ENCODE results near the gene DIP2C.
A peak's percentile ranks its signal among the peaks of the same experiment; 100 is the strongest.

The DIP2C gene

DNA sequence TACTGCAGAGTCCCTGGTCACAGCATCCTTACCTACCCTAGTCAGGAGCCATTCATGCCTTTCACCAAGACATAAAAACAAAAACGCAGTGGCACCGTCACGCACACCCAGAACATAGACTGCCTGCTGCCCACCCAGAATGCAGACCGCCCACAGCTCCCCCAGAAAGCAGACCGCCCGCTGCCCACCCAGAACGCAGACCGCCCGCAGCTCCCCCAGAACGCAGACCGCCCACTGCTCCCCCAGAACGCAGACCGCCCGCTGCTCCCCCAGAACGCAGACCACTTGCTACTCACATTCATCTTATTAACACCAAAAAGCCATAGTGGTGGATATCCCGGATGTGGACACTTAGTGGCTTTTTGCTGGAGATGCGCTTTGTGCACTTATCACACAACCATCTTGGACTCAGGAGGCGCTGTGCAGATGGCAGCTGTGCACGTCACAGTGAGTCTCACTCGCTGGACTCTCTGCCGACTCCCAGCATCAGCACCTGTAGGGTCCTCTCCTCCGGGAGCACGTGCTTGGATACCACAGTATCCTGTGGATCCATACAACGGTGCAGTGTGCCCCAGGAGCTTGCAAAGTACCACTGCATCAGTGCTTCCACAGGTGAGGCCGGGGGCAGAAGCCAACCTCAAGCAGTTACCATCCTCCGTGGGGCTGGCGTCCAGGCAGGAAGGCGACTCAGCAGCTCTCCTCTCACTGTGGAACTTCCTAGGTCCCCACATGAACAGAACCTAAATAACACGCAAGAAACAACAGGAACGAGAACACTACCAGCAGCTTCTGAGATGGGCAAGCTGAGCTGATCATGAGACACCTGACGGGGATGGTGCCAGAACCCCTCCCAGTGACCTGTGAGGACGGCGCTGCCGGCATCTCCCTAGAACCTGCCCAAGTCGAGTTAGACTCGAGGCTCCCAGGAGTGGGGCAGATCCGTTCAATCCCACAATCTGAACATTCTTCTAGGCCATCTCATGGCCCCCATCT lies 161.0 kb downstream of the DIP2C start:
- no peaks in the 10 kb centered on the region for H3K36me3 ChIP-seq (ENCODE audit: control insufficient read depth, insufficient read depth, low read length)
- no CpG with 5 or more reads among the region's 37 CpGs for WGBS (ENCODE audit: extremely low coverage, insufficient coverage, low lambda C conversion rate)

DNA sequence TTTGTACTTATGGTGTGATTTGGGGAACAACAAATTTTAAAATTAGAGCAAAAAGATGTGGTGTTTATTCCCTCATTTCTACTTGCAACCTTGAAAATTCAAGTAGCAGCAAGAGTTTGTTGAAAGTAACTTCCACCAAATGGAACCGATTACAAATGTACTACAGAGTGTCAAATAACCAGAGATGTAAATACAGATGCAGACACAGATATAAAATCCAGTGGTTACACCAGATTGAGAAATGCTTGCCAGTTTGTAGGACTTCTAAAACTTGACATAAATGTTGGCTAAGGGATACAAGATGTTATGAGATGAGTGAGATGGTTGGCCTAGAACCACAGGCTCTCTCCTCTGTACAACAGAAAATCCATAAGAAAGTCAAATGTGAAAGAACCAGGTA lies 162.1 kb downstream of the DIP2C start:
- Histone ChIP-seq H3K4me2 (ENCODE audit: low read length) (no peak overlapping the region), H2AK5ac (ENCODE audit: low read length) (no peak overlapping the region), H3K4me1 (ENCODE audit: control insufficient read depth, low read depth, low read length) (no peaks in the 10 kb centered on the region), H2BK120ac (ENCODE audit: low read depth, low read length) (no peak overlapping the region), H4K5ac (ENCODE audit: low read length) (no peak overlapping the region), H3K79me1 (ENCODE audit: low read length) (no peaks in the 10 kb centered on the region), H3K27me3 (ENCODE audit: insufficient read depth, low read length, poor library complexity) (no peaks in the 10 kb centered on the region), H3K27ac (ENCODE audit: low read depth, low read length) (no peak overlapping the region), H4K8ac (ENCODE audit: low read depth, low read length) (no peak overlapping the region), H3K36me3 (ENCODE audit: control insufficient read depth, insufficient read depth, low read length) (no peaks in the 10 kb centered on the region), H3K56ac (ENCODE audit: low read length) (no peak overlapping the region), H3K23ac (ENCODE audit: low read length) (no peak overlapping the region), H3K9ac (ENCODE audit: low read length) (no peak overlapping the region), H2BK15ac (replicated peaks; ENCODE audit: low read depth) (no peak overlapping the region), H3K79me2 (ENCODE audit: control insufficient read depth, insufficient read depth, low read length) (no peaks in the 10 kb centered on the region), H3K4ac (ENCODE audit: low read depth, low read length) (no peak overlapping the region), H3K4me3 (ENCODE audit: low read length) (no peak overlapping the region), H2BK5ac (ENCODE audit: low read length) (no peak overlapping the region), H3K18ac (ENCODE audit: low read length) (no peak overlapping the region)
- no CpG with 5 or more reads among the region's 1 CpG for WGBS (ENCODE audit: extremely low coverage, insufficient coverage, low lambda C conversion rate)
- no peak for DNase-seq

More for the DNA sequence above, 161.0 kb downstream of the DIP2C start:
- Histone ChIP-seq H3K79me2 (ENCODE audit: control insufficient read depth, insufficient read depth, low read length) (no peaks in the 10 kb centered on the region), H3K79me1 (ENCODE audit: low read length) (no peaks in the 10 kb centered on the region), H3K9ac (ENCODE audit: low read length) (no peak overlapping the region), H2AK5ac (ENCODE audit: low read length) (no peak overlapping the region), H3K4ac (ENCODE audit: low read depth, low read length) (no peak overlapping the region), H3K56ac (ENCODE audit: low read length) (no peak overlapping the region), H3K18ac (ENCODE audit: low read length) (no peak overlapping the region), H4K8ac (ENCODE audit: low read depth, low read length) (no peak overlapping the region), H3K27ac (ENCODE audit: low read depth, low read length) (no peak overlapping the region), H4K5ac (ENCODE audit: low read length) (no peak overlapping the region), H3K23ac (ENCODE audit: low read length) (no peak overlapping the region), H2BK15ac (replicated peaks; ENCODE audit: low read depth) (no peak overlapping the region), H3K4me2 (ENCODE audit: low read length) (no peak overlapping the region), H3K27me3 (ENCODE audit: insufficient read depth, low read length, poor library complexity) (no peaks in the 10 kb centered on the region), H2BK120ac (ENCODE audit: low read depth, low read length) (no peak overlapping the region), H3K4me1 (ENCODE audit: control insufficient read depth, low read depth, low read length) (no peaks in the 10 kb centered on the region), H2BK5ac (ENCODE audit: low read length) (no peak overlapping the region), H3K4me3 (ENCODE audit: low read length) (no peak overlapping the region)
- no peak for DNase-seq

DNA sequence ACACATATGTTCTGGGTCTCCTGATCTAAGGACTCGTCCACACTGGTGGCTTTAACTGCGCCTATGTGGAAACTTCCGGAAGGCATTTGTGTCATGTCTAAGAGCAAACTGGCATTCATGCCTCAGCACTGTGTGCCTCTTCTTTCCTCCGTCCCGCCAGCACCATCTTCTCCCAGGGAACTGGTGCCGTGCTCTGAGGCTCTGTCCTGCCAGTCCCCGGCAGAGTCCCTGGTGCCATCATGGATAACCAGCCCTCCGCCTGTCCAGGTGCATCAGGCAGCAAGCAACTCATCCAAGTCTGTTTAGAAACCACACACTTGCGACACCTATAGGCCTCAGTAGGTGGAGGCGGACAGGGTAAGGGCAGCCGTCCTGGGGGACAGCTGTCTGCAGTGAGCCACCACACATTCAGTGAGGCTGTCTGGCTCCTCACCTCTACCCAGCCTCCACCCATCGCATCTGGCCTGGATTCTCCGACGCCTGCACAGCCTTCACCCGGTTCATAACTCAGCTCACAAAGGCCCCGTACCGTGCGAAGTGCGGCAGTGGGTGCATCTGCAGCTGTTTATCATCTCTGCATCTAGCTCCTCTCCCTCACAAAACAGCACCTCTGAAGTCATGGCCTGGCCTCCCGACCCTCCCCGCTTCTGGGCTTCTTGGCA lies 162.7 kb downstream of the DIP2C start:
- no peak overlapping the region for H3K4me2 ChIP-seq (ENCODE audit: low read length)
- DNase-seq = peak; percentile 60
- WGBS (ENCODE audit: extremely low coverage, insufficient coverage, low lambda C conversion rate) = no CpG with 5 or more reads among the region's 21 CpGs
- H4K5ac ChIP-seq (ENCODE audit: low read length) = no peak overlapping the region
- H3K27me3 ChIP-seq (ENCODE audit: insufficient read depth, low read length, poor library complexity) = no peaks in the 10 kb centered on the region
- no peak overlapping the region for H3K56ac ChIP-seq (ENCODE audit: low read length)
- no peak overlapping the region for H3K27ac ChIP-seq (ENCODE audit: low read depth, low read length)
- no peaks in the 10 kb centered on the region for H3K36me3 ChIP-seq (ENCODE audit: control insufficient read depth, insufficient read depth, low read length)
- H3K4ac ChIP-seq (ENCODE audit: low read depth, low read length) = no peak overlapping the region
- no peak overlapping the region for H3K9ac ChIP-seq (ENCODE audit: low read length)
- H3K79me2 ChIP-seq (ENCODE audit: control insufficient read depth, insufficient read depth, low read length) = no peaks in the 10 kb centered on the region
- H3K79me1 ChIP-seq (ENCODE audit: low read length) = no peaks in the 10 kb centered on the region
- no peak overlapping the region for H2BK15ac ChIP-seq (replicated peaks; ENCODE audit: low read depth)
- no peak overlapping the region for H3K18ac ChIP-seq (ENCODE audit: low read length)
- no peak overlapping the region for H2BK120ac ChIP-seq (ENCODE audit: low read depth, low read length)
- H4K8ac ChIP-seq (ENCODE audit: low read depth, low read length) = no peak overlapping the region
- no peak overlapping the region for H2BK5ac ChIP-seq (ENCODE audit: low read length)
- no peak overlapping the region for H3K4me3 ChIP-seq (ENCODE audit: low read length)
- no peaks in the 10 kb centered on the region for H3K4me1 ChIP-seq (ENCODE audit: control insufficient read depth, low read depth, low read length)
- H2AK5ac ChIP-seq (ENCODE audit: low read length) = no peak overlapping the region
- no peak overlapping the region for H3K23ac ChIP-seq (ENCODE audit: low read length)

DNA sequence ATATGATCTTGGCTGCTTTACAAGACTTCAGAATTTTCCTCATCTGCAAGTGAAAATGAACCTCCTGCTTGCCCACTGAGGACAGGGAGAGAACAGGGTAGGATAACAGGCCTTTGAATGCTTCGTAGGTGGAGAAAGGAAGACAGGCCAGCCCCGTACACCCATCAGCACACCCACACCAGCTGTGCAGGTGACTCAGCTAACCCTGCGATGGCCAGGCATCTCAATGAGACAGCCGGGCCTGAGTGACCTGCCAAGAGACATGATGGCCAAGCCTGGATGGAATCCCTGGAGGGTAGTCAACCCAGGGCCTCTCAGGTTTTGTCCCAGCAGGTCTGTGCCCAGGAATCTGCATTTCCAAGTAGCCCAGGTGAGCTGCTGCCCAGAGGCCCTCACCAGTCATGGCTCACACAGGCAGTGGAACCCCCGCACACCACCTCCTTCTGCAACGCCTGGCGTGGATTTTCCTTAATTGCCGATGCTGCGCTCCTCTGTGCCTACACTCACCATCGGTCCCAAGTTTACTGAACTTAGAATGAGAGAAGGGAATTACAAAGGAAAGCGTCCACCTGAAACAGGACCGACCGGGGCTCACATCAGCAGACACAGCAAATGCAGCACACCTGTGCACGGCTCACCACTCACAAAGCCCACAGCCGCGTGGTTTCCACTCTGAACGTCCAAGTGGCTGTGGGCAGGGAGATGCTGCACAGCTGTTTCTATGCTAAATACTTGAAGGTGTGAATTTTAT lies 163.7 kb downstream of the DIP2C start:
- Histone ChIP-seq H4K5ac (ENCODE audit: low read length) (no peak overlapping the region), H3K27ac (ENCODE audit: low read depth, low read length) (no peak overlapping the region), H3K4ac (ENCODE audit: low read depth, low read length) (no peak overlapping the region), H3K4me2 (ENCODE audit: low read length) (no peak overlapping the region), H3K4me1 (ENCODE audit: control insufficient read depth, low read depth, low read length) (no peaks in the 10 kb centered on the region), H2AK5ac (ENCODE audit: low read length) (no peak overlapping the region), H3K23ac (ENCODE audit: low read length) (peak overlapping the region; percentile 1), H3K56ac (ENCODE audit: low read length) (no peak overlapping the region), H3K4me3 (ENCODE audit: low read length) (no peak overlapping the region), H3K27me3 (ENCODE audit: insufficient read depth, low read length, poor library complexity) (no peaks in the 10 kb centered on the region), H2BK120ac (ENCODE audit: low read depth, low read length) (no peak overlapping the region), H3K36me3 (ENCODE audit: control insufficient read depth, insufficient read depth, low read length) (no peaks in the 10 kb centered on the region), H3K9ac (ENCODE audit: low read length) (no peak overlapping the region), H3K79me1 (ENCODE audit: low read length) (no peaks in the 10 kb centered on the region), H3K18ac (ENCODE audit: low read length) (no peak overlapping the region), H2BK15ac (replicated peaks; ENCODE audit: low read depth) (no peak overlapping the region), H3K79me2 (ENCODE audit: control insufficient read depth, insufficient read depth, low read length) (no peaks in the 10 kb centered on the region), H4K8ac (ENCODE audit: low read depth, low read length) (no peak overlapping the region), H2BK5ac (ENCODE audit: low read length) (no peak overlapping the region)
- no peak for DNase-seq
- no CpG with 5 or more reads among the region's 17 CpGs for WGBS (ENCODE audit: extremely low coverage, insufficient coverage, low lambda C conversion rate)

DNA sequence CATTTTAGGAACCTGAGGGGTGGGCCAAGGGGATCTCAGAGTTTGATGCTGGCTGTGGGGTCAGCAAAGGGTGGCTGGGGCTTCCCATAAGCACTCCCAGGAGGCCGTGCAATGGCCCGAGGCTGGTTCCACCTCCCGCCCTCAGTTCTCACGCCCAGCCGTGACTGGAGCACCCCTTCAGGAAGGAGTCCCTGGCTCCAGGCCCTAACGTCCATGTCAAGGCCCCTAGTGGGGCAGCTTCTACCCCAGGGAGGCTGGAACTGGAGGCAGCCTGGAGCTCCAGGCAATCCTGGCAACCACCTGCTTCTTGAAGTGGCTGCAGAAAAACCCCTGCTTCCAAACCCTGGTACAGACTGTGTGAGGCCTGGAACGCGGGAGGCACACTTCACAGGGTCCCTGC lies 165.5 kb downstream of the DIP2C start:
- H3K4me3 ChIP-seq (ENCODE audit: low read length) = no peak overlapping the region
- H2BK15ac ChIP-seq (replicated peaks; ENCODE audit: low read depth) = no peak overlapping the region
- no peak overlapping the region for H2AK5ac ChIP-seq (ENCODE audit: low read length)
- no peaks in the 10 kb centered on the region for H3K79me1 ChIP-seq (ENCODE audit: low read length)
- WGBS (ENCODE audit: extremely low coverage, insufficient coverage, low lambda C conversion rate) = no CpG with 5 or more reads among the region's 8 CpGs
- H3K23ac ChIP-seq (ENCODE audit: low read length) = no peak overlapping the region
- H4K8ac ChIP-seq (ENCODE audit: low read depth, low read length) = no peak overlapping the region
- H3K4me1 ChIP-seq (ENCODE audit: control insufficient read depth, low read depth, low read length) = no peaks in the 10 kb centered on the region
- H3K27me3 ChIP-seq (ENCODE audit: insufficient read depth, low read length, poor library complexity) = no peaks in the 10 kb centered on the region
- H3K4ac ChIP-seq (ENCODE audit: low read depth, low read length) = no peak overlapping the region
- no peak overlapping the region for H3K4me2 ChIP-seq (ENCODE audit: low read length)
- no peak overlapping the region for H2BK120ac ChIP-seq (ENCODE audit: low read depth, low read length)
- H2BK5ac ChIP-seq (ENCODE audit: low read length) = no peak overlapping the region
- no peak overlapping the region for H3K56ac ChIP-seq (ENCODE audit: low read length)
- no peaks in the 10 kb centered on the region for H3K36me3 ChIP-seq (ENCODE audit: control insufficient read depth, insufficient read depth, low read length)
- H3K27ac ChIP-seq (ENCODE audit: low read depth, low read length) = no peak overlapping the region
- H3K18ac ChIP-seq (ENCODE audit: low read length) = no peak overlapping the region
- H4K5ac ChIP-seq (ENCODE audit: low read length) = no peak overlapping the region
- no peak overlapping the region for H3K9ac ChIP-seq (ENCODE audit: low read length)
- DNase-seq = no peak
- no peaks in the 10 kb centered on the region for H3K79me2 ChIP-seq (ENCODE audit: control insufficient read depth, insufficient read depth, low read length)
